Keratinocyte (primary cell): ENCODE results near the gene ANO2. TPM values are rescaled to one million over a fixed set of nuclear protein-coding genes. Genes with fewer than 3 reads are reported as not detected.

Experiments used
- DNase-seq: peaks from one replicate; pipeline ENCODE4 v3.0.0-alpha.2; 2011; ENCODE audit warnings: low read depth, missing footprints, low spot score
- FAIRE-seq: peaks from 2 replicates; lab custom pipeline; 2011; peaks lifted over from hg19 to GRCh38; lab: Jason Lieb, UNC
- H2AFZ ChIP-seq: 2 replicates; pipeline ENCODE4 v1.6.0; 2012; ENCODE audit warnings: low read length, control low read depth, inconsistent platforms; ENCODE audit not compliant: control insufficient read depth
- H3K27ac ChIP-seq: 2 replicates; pipeline ENCODE4 v1.5.1; 2011; ENCODE audit warnings: low read length; ENCODE audit not compliant: control insufficient read depth, insufficient read depth
- H3K27me3 ChIP-seq: 3 replicates; pipeline ENCODE4 v1.6.0; 2011; ENCODE audit warnings: low read length; ENCODE audit not compliant: control insufficient read depth, insufficient read depth; ENCODE audit errors: extremely low read depth
- H3K36me3 ChIP-seq, 2 experiments: 2 replicates in 1 of 2; 3 replicates in 1 of 2; pipeline ENCODE4 v1.5.1; 2011; ENCODE audit warnings: low read length in 2 of 2, mild to moderate bottlenecking in 1 of 2; ENCODE audit not compliant: control insufficient read depth in 2 of 2, insufficient read depth in 2 of 2; ENCODE audit errors: extremely low read depth in 1 of 2
- H3K4me1 ChIP-seq: 3 replicates; pipeline ENCODE4 v1.5.1; 2011; ENCODE audit warnings: low read length; ENCODE audit not compliant: control insufficient read depth, insufficient read depth; ENCODE audit errors: extremely low read depth
- H3K4me2 ChIP-seq: 3 replicates; pipeline ENCODE4 v1.6.0; 2011; ENCODE audit warnings: low read depth, low read length; ENCODE audit not compliant: control insufficient read depth, insufficient read depth; ENCODE audit errors: extremely low read depth
- H3K4me3 ChIP-seq, 3 experiments: fragments of 200-600 bp in 1 of 3; sonication (generic) in 1 of 3; 2 replicates in 2 of 3; 3 replicates in 1 of 3; pipeline ENCODE4 v1.5.1; 2011 to 2016; ENCODE audit warnings: low read length in 3 of 3, mild to moderate bottlenecking in 3 of 3, control low read depth in 2 of 3, inconsistent platforms in 1 of 3, low read depth in 1 of 3, mixed read lengths in 1 of 3, mixed run types in 1 of 3, moderate library complexity in 1 of 3; ENCODE audit not compliant: control insufficient read depth in 2 of 3, insufficient read depth in 2 of 3; ENCODE audit errors: extremely low read depth in 1 of 3
- H3K79me2 ChIP-seq: 2 replicates; pipeline ENCODE4 v1.6.0; 2012; ENCODE audit warnings: low read length; ENCODE audit not compliant: control insufficient read depth, insufficient read depth
- H3K9ac ChIP-seq: 3 replicates; pipeline ENCODE4 v1.6.0; 2011; ENCODE audit warnings: low read length; ENCODE audit not compliant: control insufficient read depth, insufficient read depth; ENCODE audit errors: extremely low read depth
- H3K9me1 ChIP-seq: 3 replicates; pipeline ENCODE4 v1.6.0; 2011; ENCODE audit warnings: low read length; ENCODE audit not compliant: control insufficient read depth, insufficient read depth; ENCODE audit errors: extremely low read depth
- H3K9me3 ChIP-seq: 2 replicates; pipeline ENCODE4 v1.5.1; 2012; ENCODE audit warnings: low read depth, low read length; ENCODE audit not compliant: control insufficient read depth
- H4K20me1 ChIP-seq: 3 replicates; pipeline ENCODE4 v1.6.0; 2011; ENCODE audit warnings: low read length; ENCODE audit not compliant: control insufficient read depth, insufficient read depth; ENCODE audit errors: extremely low read depth
- EZH2 ChIP-seq: IDR thresholded peaks from one replicate; pipeline ENCODE4 v1.6.1; 2012; ENCODE audit warnings: inconsistent platforms, mild to moderate bottlenecking, low read length, moderate library complexity
- dilution Hi-C: fragments of 300-500 bp; cut with MboI; formaldehyde crosslinking; loops from one replicate; pipeline ENCODE4 v1.7.0; 2020; ENCODE audit warnings: low sequenced_read_pairs; ENCODE audit not compliant: extremely low pct_ligation_motif_present
- polyA plus RNA-seq, 5 experiments: library from polyadenylated mRNA; depleted of rRNA in 3 of 5; stranded (reverse) in 3 of 5; stranded (forward) in 1 of 5; unstranded in 1 of 5; fragments of >200 nt; gene quantifications; 1 replicate in 1 of 5; 2 replicates in 3 of 5; 3 replicates in 1 of 5; pipeline versions ENCODE4 v1.2.1 to v1.2.3, GENCODE V29; 2011 to 2012; ENCODE audit warnings: missing spikeins in 2 of 5, low read depth in 1 of 5, low replicate concordance in 1 of 5
- TF ChIP-seq, protein P1 (sequence below), 3 experiments: IDR thresholded peaks in 1 of 3; conservative IDR thresholded peaks in 1 of 3; optimal IDR thresholded peaks in 1 of 3; 2 replicates in 2 of 3; 3 replicates in 1 of 3; pipeline versions ENCODE3 to v1.5.1; 2011; ENCODE audit warnings: low read length in 3 of 3, mild to moderate bottlenecking in 3 of 3, moderate library complexity in 2 of 3, control low read depth in 1 of 3, inconsistent platforms in 1 of 3; ENCODE audit not compliant: insufficient read depth in 2 of 3; ENCODE audit errors: extremely low read depth in 1 of 3

Gene ANO2
- polyA plus RNA-seq, 1 donor (not counting 4 experiments of a cell fraction or from before 2014, with no cell fraction given): 0.14 TPM

DNA sequence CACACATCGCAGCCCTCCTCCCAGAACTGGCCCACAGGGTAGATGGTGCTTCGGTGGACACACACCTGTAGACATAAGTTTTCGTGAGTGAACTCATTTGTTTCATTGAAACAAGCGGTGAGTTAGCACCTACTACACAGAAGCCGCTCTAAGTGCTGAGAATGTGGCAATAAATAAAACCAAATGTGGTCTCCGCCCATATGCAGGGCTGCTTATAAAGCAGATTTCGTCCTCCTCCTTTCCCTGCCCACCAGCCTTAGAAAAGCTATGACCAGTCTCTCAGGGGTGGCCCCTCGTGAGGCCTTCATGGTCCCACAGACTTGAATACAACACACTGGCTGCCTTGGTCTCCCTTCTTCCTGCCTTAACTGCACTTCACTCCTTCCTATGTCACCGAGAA lies 31.1 kb upstream of the ANO2 start:
- H3K27ac ChIP-seq: no peak overlapping the region
- no peak overlapping the region for H3K4me3 ChIP-seq
- H3K27me3 ChIP-seq: peaks cover 5% of the 10 kb centered on the region
- FAIRE-seq (no peak), DNase-seq (no peak)
- TF ChIP-seq, protein P1, sequence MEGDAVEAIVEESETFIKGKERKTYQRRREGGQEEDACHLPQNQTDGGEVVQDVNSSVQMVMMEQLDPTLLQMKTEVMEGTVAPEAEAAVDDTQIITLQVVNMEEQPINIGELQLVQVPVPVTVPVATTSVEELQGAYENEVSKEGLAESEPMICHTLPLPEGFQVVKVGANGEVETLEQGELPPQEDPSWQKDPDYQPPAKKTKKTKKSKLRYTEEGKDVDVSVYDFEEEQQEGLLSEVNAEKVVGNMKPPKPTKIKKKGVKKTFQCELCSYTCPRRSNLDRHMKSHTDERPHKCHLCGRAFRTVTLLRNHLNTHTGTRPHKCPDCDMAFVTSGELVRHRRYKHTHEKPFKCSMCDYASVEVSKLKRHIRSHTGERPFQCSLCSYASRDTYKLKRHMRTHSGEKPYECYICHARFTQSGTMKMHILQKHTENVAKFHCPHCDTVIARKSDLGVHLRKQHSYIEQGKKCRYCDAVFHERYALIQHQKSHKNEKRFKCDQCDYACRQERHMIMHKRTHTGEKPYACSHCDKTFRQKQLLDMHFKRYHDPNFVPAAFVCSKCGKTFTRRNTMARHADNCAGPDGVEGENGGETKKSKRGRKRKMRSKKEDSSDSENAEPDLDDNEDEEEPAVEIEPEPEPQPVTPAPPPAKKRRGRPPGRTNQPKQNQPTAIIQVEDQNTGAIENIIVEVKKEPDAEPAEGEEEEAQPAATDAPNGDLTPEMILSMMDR (optimal IDR thresholded peaks at IDR 0.05 in 1 of 3, IDR thresholded peaks at IDR 0.05 in 1 of 3, conservative IDR thresholded peaks at IDR 0.05 in 1 of 3; ENCODE audit: extremely low read depth in 1 of 3, insufficient read depth in 2 of 3, low read length in 3 of 3): no peak
- no peak for TF ChIP-seq EZH2
- H3K9me3 ChIP-seq: no peaks in the 10 kb centered on the region
- no peaks in the 10 kb centered on the region for H3K4me1 ChIP-seq
- H3K36me3 ChIP-seq: no peaks in the 10 kb centered on the region
- H3K9me1 ChIP-seq: no peaks in the 10 kb centered on the region
- H3K9ac ChIP-seq: no peak overlapping the region
- H4K20me1 ChIP-seq: no peaks in the 10 kb centered on the region
- H2AFZ ChIP-seq: no peak overlapping the region
- dilution Hi-C loops: no loop called here
- no peaks in the 10 kb centered on the region for H3K79me2 ChIP-seq
- no peak overlapping the region for H3K4me2 ChIP-seq

DNA sequence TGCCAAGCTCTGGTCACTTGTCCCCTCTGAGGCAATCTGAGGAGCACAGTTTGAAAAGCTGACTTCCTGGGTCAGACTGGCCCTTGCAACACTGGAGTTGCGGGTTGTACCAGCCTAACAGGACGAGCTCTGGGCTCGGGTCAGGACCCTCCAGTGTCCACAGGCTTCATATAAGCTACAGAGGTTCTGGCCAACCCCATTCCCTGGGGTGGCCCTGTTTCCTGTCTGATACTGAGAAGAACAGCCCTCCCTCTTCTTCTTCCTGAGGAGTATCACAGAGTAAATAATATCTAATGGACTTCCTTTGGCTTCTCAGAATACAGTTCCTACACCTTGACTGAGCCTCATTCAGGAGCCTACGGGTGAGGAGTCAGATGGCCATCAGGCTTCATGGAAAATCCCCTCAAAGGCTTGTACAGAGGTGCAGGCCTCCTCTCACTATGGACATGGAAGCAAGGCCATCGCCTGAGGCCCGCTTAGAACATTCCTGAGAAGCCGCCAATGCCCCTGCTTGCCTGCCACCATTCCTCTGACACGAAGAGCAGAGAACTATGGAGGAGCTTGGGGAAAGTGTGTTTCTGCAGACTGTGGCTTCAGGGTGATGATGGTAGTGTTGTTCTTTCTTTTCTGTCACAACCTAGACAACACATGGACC lies 28.5 kb upstream of the ANO2 start:
- H3K4me3 ChIP-seq: no peak overlapping the region
- no peaks in the 10 kb centered on the region for H4K20me1 ChIP-seq
- H3K9ac ChIP-seq: no peak overlapping the region
- H3K9me1 ChIP-seq: no peaks in the 10 kb centered on the region
- H2AFZ ChIP-seq: no peak overlapping the region
- peaks cover 5% of the 10 kb centered on the region for H3K27me3 ChIP-seq
- no peaks in the 10 kb centered on the region for H3K4me1 ChIP-seq
- no peak overlapping the region for H3K4me2 ChIP-seq
- H3K36me3 ChIP-seq: no peaks in the 10 kb centered on the region
- no peaks in the 10 kb centered on the region for H3K9me3 ChIP-seq
- TF ChIP-seq EZH2: no peak
- TF ChIP-seq, protein P1 (optimal IDR thresholded peaks at IDR 0.05 in 1 of 3, IDR thresholded peaks at IDR 0.05 in 1 of 3, conservative IDR thresholded peaks at IDR 0.05 in 1 of 3; ENCODE audit: extremely low read depth in 1 of 3, insufficient read depth in 2 of 3, low read length in 3 of 3): no peak
- no peak overlapping the region for H3K27ac ChIP-seq
- FAIRE-seq (no peak), DNase-seq (no peak)
- no peaks in the 10 kb centered on the region for H3K79me2 ChIP-seq
- dilution Hi-C loops: no loop called here
